GM18520 (cell line): ENCODE data around the gene DDAH1.

Experiments used
- ATAC-seq: cut with Tn5 transposase; IDR thresholded peaks from one replicate; pipeline ENCODE4 v1.9.1; 2021; ENCODE audit not compliant: unreplicated experiment

Gene DDAH1

DNA sequence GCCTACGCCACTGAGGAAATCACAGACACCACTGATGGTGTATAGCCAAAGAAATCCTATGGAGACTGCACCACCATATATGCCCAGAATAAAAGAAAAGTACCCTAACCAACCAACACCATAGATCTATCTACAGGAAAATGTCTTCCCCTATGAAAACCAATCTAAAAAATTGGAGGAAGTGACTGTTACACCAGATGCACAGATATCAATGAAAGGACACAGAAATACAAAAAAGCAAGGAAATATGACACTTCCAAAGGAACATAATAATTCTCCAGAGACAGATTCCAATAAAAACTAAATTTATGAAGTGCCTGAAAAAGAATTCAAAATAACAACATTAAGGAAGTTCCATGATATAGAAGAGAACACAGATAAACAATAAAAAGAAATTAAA lies 131.8 kb downstream of the DDAH1 start:
- no peak for ATAC-seq

GRCh38 chr1:85332575-85332974 lies 132.4 kb downstream of the DDAH1 start:
- ATAC-seq = no peak

GRCh38 chr1:85330711-85331290 lies 134.2 kb downstream of the DDAH1 start:
- ATAC-seq = no peak

- no peak for ATAC-seq
Observed at GRCh38 chr1:85330214-85330631, 134.7 kb downstream of the DDAH1 start.

DNA sequence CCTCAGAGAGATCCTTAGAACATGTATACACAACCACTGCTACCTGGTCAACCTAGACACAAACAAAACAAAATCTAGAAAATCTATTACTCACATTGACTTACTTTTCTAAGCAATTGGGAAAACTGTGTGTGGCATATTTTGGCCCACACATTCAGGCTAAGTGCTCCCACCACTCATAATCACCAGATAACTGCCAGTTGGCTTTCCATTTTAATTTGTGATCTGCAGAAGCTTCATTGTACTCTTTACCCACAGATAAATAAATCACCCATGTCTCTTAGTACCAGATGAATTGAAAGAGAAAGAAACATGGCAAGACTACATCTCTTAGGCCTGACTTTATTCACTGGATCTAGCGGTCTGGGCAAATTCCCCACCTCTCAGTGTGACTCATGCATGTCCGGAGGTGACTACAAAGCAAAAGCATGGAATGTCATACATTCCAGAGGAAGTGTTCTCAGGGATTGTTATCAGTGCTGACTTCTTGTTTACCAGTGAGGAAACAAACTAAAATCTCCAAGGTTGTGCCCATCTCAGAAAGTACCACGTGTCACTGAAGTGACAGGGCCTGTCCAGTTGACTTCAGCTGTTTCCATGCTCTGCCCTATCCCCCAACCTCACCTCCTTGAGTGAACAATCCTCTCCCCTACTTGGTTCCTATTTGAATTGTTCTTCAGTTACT lies 136.1 kb downstream of the DDAH1 start:
- no peak for ATAC-seq

- ATAC-seq = no peak
Observed at GRCh38 chr1:85327759-85328158, 137.2 kb downstream of the DDAH1 start.

- no peak for ATAC-seq
Observed at GRCh38 chr1:85326851-85327250, 138.1 kb downstream of the DDAH1 start.

GRCh38 chr1:85326336-85326735 lies 138.6 kb downstream of the DDAH1 start:
- ATAC-seq = no peak

GRCh38 chr1:85325920-85326319 lies 139.0 kb downstream of the DDAH1 start:
- ATAC-seq = no peak

GRCh38 chr1:85323770-85324169 lies 141.2 kb downstream of the DDAH1 start:
- ATAC-seq = no peak

DNA sequence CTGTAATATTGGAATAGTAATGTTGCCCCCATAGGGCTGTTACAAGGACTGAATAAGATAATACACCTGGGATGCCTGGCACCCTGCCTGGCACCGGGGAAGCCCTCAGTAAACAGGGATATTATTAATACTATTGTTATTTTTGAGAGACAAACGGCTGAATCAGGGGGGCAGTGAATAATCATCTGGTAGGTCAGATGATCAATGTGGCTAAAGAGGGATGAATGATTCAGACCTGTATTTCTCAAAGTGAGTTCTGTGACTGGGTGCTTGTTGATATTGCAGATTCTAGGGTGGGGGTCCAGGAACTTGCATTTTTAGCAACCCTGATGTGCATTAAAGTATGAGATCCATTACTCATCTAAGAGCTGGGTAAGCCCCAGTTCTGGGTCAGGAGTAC lies 142.3 kb downstream of the DDAH1 start:
- ATAC-seq = no peak

DNA sequence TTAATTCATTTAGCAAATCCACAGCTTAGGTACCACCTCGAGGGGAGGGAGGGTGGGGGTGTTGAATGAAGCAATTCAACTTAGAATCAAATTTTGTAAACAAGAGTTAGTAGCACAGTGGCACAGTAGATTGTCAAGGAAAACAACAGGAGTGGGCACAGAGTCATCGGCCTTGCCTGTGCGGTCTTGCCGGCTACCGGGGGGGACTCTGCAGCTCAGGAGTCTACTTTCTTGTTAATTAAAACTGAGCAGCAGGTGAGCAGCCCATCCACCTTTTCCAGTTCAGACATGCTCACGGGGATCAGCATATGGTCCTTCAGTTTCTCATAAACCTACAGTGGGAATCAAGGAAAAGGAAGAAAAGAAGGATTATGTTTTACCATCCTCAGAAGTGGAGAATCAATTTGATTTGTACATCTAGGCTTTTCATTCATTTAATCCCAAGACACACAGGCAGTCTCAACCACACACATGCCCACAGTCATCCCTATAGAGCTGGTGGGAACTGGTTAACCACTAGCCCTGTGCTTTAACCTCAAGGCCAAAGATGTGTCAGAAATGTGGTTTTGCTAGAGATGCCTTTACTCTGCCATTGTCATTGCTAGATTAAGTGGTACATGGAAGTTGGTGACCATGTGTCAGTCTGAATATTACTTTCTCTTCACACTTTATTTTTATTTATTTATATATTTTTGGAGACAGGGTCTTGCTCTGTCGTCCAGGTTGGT lies 143.6 kb downstream of the DDAH1 start:
- peak; percentile 90 for ATAC-seq

GRCh38 chr1:85320371-85321131 lies 144.4 kb downstream of the DDAH1 start:
- ATAC-seq = no peak

DNA sequence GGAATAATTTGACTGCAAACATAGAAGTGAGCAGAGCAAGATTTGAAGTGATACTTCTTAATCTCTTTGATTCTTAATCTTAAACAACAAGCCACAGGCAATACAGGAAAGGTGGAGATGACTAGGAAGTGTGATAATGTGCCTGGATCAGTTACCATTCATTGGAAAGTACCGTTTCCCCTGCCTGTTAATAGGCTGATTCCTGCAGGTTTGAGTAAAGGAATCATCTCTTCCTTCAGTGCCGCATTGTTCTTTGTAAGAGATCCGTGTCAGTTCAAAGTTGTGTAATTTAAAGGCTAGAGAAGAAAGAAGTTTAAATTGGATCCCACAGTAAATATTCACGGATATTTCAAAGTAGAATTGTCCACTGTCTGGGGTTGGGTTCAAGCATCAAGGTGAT lies 145.0 kb downstream of the DDAH1 start:
- no peak for ATAC-seq

- ATAC-seq = no peak
Observed at GRCh38 chr1:85319491-85319890, 145.5 kb downstream of the DDAH1 start.

- ATAC-seq = no peak
Observed at GRCh38 chr1:85318217-85318616, 146.7 kb downstream of the DDAH1 start.

DNA sequence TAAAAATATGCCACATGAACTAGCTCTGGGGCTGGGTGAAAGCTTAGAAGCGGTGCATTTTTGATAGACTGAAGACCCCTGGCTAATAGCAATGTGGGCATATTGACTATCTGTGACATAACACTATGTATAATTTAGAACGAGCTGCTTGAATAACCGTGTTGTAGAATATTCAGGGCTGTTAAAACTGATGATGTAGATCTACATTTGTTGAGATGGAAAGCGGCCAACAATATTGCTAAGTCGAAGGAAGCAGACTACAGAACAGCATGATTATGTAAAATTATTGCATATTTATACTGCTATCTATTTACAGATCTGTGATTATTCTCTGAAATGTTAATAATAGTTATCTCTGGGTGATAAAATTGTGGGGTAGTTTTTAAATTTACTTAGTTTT lies 147.4 kb downstream of the DDAH1 start:
- ATAC-seq = no peak

GRCh38 chr1:85316321-85316720 lies 148.6 kb downstream of the DDAH1 start:
- ATAC-seq = no peak

DNA sequence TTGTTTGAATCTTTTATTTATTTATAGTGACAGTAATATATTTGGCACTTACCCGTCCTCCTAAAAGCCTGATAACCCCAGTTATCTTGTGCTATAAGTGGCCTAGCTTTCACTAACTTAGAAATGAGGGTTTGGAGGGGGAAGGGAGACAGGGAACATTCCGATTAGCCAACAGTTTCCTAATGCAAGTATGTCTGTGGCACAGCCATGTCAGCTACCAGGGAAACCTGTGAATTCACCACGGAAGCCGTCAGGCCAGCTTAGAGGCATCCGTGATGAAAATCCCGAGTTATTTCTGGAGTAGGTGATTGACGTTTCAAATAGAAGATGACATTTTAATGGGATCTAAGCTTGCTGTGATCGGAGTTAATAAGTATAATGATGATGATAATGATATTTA lies 149.2 kb downstream of the DDAH1 start:
- no peak for ATAC-seq

DNA sequence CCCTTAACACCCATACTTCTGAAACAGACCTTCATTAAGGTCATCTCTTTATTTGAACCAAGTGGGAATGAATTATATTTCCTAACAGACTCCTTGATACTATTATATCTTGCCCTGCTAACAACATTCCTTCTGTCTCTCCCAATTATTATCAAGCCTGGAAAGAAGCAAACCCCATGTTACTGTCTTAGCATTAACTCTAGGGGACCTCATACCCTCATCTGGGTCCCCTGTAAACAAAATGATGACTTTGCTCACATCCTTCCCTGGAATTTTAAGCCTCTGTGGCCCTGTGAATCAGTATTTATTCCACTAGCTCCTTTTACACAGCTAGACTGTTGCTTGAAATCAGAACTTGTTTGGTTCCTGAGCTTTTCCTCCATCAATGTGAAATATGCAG lies 150.2 kb downstream of the DDAH1 start:
- no peak for ATAC-seq

DNA sequence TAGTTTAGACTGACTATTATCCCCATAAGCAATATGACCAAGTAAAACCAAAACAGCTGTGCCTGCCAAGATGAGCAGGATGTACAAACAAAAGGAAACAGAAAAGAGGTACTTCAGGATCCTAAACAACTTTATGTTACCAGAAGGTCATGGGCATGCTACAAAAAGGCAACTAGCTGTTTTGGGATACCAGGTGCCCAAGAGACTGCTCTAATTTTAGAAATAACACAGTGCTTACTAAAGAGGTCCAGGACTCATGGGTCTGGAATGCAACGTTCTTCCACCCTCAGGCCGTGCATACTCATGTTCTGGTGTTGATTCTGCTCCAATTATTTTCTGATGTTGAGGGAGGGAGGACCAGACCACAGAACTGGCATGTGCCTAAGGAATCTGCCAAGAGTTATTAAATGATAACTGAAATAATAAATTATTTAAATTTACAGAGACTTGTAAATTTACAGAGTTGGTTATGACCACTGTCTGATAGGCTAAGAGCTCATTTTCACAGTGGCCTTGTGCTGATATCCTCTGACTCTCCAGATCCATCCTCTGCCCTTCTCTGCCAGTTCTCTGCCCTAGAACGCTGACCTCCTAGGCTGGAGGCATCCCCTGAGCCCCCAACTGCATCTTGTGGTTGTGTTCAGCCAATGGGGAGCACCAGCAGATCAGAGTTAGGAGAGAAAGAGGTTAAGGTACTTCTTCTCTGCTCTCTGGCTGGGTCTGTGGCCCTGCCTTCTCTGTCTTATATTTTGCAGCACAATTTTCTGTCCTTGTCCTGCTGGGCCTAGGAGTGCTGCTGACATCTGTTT lies 150.9 kb downstream of the DDAH1 start:
- no peak for ATAC-seq
